Inflammatory macrophage (primary cell): ENCODE measurements around the gene CSPG4.
A peak's percentile ranks its signal among the peaks of the same experiment; 100 is the strongest.
"Not testable (repeated sequence)": the region's sequence is repeated elsewhere in the genome, so short reads cannot be mapped to it uniquely, and the experiment has no call there.

Source experiments
- DNase-seq, 2 donors: peaks; one replicate each; pipeline ENCODE4 v3.0.0-alpha.2; 2020 to 2022

Gene CSPG4

DNA sequence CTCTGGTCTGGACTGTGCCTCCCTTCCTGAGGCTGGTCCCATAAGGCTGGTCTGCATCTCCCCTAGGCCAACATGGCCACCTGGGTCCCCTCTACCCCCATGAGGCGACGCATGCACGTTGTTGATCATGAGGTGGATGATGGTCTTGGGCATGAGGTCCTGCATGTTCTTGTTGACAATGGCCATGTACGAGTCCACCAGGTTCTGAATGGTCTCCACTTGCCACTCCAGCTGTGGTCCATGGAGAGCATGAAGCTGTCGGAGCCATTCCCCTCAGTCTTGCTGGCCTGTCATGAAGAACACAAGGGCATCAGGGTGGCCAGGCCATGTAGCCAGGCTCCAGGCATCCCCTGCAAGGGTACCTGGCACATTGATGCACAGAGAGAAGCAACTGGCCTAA lies 27.1 kb upstream of the CSPG4 start:
- no peak for DNase-seq

DNA sequence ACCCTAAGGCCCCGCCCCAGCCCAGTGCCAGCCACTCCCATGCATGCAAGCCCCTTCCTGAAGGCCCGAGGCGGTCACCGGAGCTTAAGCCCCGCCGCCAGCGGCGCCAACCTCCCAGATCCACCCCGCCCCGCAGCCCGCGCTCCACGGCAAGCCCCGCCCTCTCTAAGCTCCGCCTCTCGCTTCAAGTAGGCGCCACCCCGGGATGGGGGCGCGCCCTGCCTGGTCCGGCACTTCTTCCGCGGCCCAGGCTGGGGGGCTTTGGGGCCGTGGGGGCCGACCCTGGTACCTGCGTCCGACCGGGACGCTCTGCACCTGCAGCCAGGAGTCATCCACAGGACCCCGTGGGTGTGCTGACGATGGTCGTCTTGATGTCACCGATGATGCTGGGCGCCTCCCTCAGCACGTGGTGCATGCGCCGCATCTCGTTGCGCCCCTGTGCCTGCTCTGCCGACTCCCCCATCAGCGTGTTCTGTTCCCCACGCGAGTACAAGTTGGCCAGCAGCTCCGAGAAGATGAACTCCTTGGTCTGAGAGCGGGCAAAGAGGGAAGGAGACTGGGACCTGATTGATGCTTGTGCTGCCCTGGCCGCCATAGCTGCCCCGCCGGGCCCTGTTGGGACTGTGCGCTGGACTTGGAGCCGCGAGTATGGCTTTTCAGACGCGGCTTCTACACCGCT lies 26.1 kb upstream of the CSPG4 start:
- peak; percentile 93 to 96 for DNase-seq

- no peak for DNase-seq
These were observed 25.5 kb upstream of the CSPG4 start for GRCh38 chr15:75738014-75738646.

DNA sequence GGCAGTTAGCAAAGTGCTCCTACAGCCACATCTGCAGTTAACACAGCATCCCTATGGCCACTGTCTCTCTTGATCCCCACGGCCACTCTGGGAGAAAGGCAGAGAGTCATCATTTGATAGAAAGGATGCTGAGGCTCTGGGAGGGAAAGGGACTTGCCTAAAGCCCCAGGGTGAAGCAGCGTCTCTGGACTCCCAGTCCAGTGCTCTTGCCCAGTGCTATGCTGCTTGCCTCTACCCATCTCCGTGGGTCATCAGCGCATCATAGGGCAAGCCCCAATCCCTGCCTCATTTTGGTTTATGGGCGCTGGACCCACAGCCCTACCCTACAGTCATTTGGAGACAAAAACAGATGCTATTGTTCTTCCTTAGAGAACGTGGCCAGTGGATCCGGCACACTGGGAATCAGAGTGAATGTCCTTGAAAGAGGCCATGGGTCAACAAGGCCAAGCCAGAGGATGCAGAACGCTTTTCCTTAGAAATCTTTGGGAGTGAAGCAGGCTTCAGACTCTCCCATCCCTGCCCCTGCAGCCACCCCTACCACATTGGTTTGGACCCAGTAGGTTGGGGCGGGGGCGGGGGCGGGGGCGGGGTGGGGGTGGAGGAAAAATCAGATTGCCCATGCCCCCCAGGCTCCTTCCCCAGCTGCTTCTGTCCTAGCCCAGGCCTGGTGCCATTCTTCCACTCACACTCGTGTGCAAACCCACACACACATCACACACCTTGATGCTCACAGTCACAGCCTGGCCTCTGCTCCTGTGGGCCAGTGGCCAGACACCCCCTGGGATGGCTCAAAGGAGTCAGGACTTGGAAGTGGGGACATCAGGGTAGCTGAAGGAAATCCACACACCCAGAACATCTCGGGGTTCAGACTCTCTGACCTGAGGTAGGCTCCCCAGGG lies 24.7 kb upstream of the CSPG4 start:
- DNase-seq = not testable (repeated sequence)

- DNase-seq = no peak
These were observed 23.6 kb upstream of the CSPG4 start for GRCh38 chr15:75736256-75736655.

GRCh38 chr15:75734861-75735760 lies 22.5 kb upstream of the CSPG4 start:
- not testable (repeated sequence) for DNase-seq

DNA sequence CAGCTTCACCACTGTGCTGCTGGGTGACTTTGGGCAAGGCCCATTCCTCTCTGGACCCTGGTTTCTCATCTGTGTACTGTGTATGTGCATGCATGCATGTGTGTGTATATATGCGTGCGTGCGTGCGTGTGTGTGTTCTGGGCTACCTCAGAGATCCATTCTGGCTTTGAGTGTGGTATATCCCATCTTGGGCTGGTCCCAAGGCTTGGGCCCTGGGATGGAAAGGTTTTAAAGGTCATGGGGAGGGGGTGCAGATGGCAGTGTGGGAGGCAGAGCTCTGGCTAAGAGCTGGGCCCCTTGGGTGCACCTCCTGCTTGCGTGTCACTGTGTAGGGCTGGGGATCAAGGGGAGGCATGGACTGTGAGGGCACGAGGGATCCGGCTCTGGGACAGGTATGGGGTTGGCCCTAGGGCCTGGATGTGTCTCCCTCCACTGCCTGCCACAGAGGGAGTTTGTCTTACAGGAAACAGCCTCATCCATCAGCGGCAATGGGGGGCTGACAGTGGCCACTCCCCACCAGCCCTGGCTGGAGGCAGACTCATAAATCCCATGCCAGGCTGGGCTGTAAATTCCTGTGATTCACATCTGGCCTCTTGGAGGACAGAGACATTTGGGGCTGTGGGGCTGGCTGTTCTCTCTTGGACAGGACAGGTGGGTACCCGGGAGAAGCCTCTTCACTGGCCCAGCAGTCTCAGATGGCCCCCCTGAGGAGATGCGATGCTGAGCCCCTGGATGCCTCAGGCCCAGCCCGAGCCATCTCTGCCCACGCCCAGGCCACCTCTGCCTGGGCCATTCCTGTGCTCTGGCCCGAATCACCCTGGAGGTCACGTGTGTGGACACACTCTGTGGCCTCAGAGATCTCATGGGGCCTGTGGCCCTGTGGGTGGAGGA lies 21.4 kb upstream of the CSPG4 start:
- DNase-seq = peak in 1 of 2 donors; percentile 40

DNA sequence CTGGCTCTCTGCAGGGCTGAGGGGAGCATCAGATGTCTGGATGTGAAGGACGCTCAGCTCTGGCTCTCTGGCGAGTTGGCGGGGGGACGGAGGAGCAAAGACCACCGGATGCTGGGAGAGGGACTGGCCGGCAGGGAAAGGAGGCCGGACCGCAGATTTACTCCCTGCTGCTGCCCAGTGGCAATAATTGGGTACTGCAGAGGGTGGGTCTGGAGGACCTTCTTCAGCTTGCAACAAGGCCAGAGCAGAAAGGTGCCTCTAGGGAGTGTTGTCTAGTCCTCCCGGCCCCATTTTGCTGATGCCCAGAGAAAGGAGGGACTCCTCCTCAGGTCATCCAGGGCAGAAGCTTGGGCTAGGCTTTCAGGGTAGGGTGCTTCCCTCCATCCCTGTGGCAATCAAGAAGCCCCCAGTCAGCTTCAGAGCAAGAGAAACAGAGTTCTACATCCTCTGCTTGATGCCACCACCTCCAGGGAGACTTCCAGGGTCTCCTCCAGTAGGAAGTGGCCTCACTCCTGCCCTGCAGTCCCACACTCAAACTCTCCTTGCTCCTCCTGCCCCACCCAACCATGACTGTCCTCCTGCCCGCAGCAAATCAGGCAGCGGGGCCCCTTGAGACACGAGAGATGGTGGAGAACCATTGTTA lies 20.3 kb upstream of the CSPG4 start:
- peak; percentile 65 to 66 for DNase-seq

GRCh38 chr15:75732177-75732808 lies 19.6 kb upstream of the CSPG4 start:
- DNase-seq = no peak

DNA sequence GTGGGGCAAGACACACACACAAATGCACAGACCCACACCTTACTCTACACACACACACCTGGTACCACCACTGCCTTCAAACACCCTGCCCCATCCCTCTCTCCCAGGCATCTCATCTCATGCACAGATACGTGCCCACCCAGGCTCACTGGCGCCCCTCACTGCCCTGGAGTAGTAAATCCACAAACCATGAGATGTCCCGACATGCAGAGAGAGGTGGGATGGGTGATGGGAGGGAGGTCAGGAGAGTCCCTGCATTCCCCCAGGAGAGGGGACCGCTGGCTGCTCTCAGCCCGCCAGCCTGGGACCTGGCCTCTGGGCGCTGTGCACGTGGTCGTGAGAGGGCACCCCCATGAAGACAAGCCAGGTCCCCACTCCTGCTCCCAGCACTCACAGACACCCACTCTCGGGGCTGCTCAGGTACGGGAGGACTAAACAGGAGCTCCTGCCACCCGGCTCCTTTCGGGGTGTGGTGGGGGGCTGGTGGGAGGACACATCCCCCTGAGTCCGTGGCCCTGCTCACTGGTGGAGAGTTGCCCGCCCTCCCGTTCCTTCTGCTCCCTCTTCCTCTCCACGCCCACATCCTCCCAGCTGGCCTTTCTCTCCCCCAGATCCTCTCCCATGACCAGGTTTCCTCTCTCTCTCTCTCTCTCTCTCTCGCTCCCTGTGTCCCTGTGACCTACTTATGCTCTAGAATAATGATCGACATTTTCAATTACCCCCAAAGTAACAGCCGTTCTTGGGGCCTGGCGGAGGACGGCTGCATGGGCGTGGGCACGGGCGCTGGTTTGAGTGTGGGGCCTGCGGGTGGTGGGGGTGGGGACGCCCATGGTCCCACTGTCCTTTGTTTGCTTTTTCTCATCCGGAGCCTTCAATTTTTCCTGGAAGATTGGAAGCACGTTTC lies 18.9 kb upstream of the CSPG4 start:
- peak; percentile 36 to 49 for DNase-seq

- DNase-seq = not testable (repeated sequence)
These were observed 18.0 kb upstream of the CSPG4 start for GRCh38 chr15:75730376-75731247.

GRCh38 chr15:75729326-75730069 lies 16.9 kb upstream of the CSPG4 start:
- DNase-seq = no peak

DNA sequence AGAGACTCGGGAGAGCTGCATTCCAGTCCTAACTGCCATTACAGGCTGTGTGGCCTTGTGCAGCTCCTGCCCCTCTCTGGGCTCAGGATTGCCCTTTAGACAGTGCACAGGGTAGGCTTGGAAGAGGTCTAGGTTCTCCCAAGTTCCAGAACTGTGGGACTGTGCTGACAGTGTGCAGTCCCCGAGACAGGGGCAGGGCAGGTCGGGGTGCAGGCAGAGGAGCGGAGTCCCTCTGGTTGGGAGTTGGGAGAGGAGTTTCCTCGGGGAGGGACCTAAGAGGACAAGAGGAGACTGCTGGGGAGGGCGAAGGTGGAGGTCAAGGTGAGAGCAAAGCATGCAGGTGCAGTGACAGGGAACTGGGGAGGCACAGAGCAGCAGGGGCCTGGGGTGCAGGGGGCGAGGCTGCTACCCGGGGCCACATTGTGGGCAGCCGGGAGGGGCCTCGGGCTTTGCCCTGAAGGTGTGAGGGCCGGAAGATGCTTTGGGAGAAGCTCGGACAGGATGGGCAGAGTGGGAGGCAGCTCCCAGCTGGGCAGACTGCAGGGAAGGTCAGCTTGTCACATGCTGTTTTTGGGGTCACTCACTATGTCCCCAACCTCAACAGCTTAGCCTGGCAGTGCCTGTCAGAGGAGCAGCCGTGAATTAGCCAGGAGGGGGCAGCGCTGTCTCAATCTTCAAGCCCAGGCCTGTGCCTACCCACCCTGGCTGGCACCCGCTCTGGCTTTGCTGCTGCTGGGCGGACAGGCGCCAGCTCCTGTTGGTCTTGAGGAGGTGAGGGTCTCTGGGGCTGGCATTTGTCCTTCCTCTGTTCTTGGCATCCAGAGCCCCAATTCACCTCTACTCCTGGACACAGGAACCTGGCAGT lies 15.4 kb upstream of the CSPG4 start:
- peak; percentile 61 to 72 for DNase-seq

DNA sequence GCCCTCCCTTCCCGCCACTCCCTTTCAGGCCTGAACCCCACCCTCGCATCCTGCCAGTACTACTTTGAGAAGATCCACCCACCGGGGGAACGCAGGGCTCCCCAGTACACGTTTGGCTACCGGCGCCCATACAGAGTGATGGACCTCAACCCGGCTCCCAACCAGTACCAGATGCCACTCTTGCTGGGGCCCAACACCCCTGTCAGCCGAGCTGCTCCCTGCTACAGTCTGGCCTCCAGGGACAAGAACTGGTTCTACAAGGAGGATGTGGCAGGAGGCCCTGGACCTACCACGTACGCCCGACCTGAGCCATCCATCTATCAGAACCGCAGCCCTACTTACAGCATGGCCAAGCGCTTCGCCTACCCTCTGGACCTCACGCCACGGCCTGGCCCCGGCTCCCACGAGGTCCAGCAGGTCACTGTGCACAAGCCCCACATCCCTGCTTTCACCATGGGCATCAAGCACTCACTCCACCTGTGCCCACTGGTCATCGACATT lies 14.4 kb upstream of the CSPG4 start:
- DNase-seq = no peak

- no peak for DNase-seq
These were observed 13.3 kb upstream of the CSPG4 start for GRCh38 chr15:75725719-75726607.
